Kidney epithelial cell (primary cell): ENCODE measurements around the gene NFIB. TPM values are rescaled to one million over a fixed set of nuclear protein-coding genes. Genes with fewer than 3 reads are reported as not detected.

Experiments
- DNase-seq: peaks from one replicate; pipeline ENCODE4 v3.0.0-alpha.2; 2010; ENCODE audit warnings: low read depth
- H3K27me3 ChIP-seq: 2 replicates; pipeline ENCODE4 v1.6.0; 2011; ENCODE audit warnings: low read length; ENCODE audit not compliant: control insufficient read depth, insufficient read depth
- H3K36me3 ChIP-seq: 2 replicates; pipeline ENCODE4 v1.5.1; 2011; ENCODE audit warnings: low read length; ENCODE audit not compliant: control insufficient read depth, insufficient read depth
- H3K4me3 ChIP-seq: 2 replicates; pipeline ENCODE4 v1.5.1; 2011; ENCODE audit warnings: low read depth, mild to moderate bottlenecking, control low read depth, low read length
- CTCF ChIP-seq: IDR thresholded peaks from 2 replicates; pipeline ENCODE4 v1.5.1; 2011; ENCODE audit warnings: mild to moderate bottlenecking, moderate library complexity, low read length, control low read depth, inconsistent platforms; ENCODE audit not compliant: insufficient read depth, poor library complexity, severe bottlenecking
- total RNA-seq: library from RNA; depleted of rRNA; stranded (reverse); fragments of >200 nt; gene quantifications from 2 replicates; pipeline ENCODE4 v1.2.3, GENCODE V29; 2015

Gene NFIB
- total RNA-seq, 1 donor from 2014 or later = 3.3 TPM

GRCh38 chr9:14057368-14058324 is 256.3 kb downstream of the NFIB start:
- no peak for DNase-seq
- H3K36me3 ChIP-seq = no peaks in the 10 kb centered on the region
- H3K27me3 ChIP-seq = no peaks in the 10 kb centered on the region
- TF ChIP-seq CTCF = no peak
- no peak overlapping the region for H3K4me3 ChIP-seq

GRCh38 chr9:14056316-14056861 is 257.6 kb downstream of the NFIB start:
- DNase-seq = no peak
- Histone ChIP-seq H3K4me3 (no peak overlapping the region), H3K36me3 (no peaks in the 10 kb centered on the region), H3K27me3 (no peaks in the 10 kb centered on the region)
- TF ChIP-seq CTCF = no peak

- Histone ChIP-seq H3K4me3 (no peak overlapping the region), H3K36me3 (no peaks in the 10 kb centered on the region), H3K27me3 (no peaks in the 10 kb centered on the region)
- no peak for TF ChIP-seq CTCF
- DNase-seq = no peak
These were observed 259.8 kb downstream of the NFIB start for GRCh38 chr9:14054096-14054495.

- Histone ChIP-seq H3K27me3 (no peaks in the 10 kb centered on the region), H3K4me3 (no peak overlapping the region), H3K36me3 (no peaks in the 10 kb centered on the region)
- no peak for DNase-seq
- no peak for TF ChIP-seq CTCF
These were observed 261.6 kb downstream of the NFIB start for GRCh38 chr9:14052359-14052758.

GRCh38 chr9:14051419-14051818 is 262.5 kb downstream of the NFIB start:
- H3K4me3 ChIP-seq = no peak overlapping the region
- no peak for TF ChIP-seq CTCF
- no peak for DNase-seq
- H3K27me3 ChIP-seq = no peaks in the 10 kb centered on the region
- no peaks in the 10 kb centered on the region for H3K36me3 ChIP-seq

- DNase-seq = no peak
- Histone ChIP-seq H3K27me3 (no peaks in the 10 kb centered on the region), H3K36me3 (no peaks in the 10 kb centered on the region), H3K4me3 (no peak overlapping the region)
- TF ChIP-seq CTCF = no peak
These were observed 270.5 kb downstream of the NFIB start for GRCh38 chr9:14043483-14043882.
